C4-2B (cell line): Measurements from ENCODE around the gene POU5F2.

Source experiments
- H3K27ac ChIP-seq: fragments of 450-650 bp; 2 replicates; pipeline ENCODE4 v1.5.1; 2017
- ZFX ChIP-seq: fragments of 450-650 bp; IDR thresholded peaks from 2 replicates; pipeline ENCODE4 v1.6.1; 2017
- TF ChIP-seq, protein P1 (sequence below): fragments of 450-650 bp; conservative IDR thresholded peaks from 2 replicates; pipeline ENCODE4 v1.5.1; 2017; ENCODE audit warnings: mild to moderate bottlenecking

The POU5F2 gene

GRCh38 chr5:93726595-93726994 lies 14.8 kb downstream of the POU5F2 start:
- TF ChIP-seq, protein P1, sequence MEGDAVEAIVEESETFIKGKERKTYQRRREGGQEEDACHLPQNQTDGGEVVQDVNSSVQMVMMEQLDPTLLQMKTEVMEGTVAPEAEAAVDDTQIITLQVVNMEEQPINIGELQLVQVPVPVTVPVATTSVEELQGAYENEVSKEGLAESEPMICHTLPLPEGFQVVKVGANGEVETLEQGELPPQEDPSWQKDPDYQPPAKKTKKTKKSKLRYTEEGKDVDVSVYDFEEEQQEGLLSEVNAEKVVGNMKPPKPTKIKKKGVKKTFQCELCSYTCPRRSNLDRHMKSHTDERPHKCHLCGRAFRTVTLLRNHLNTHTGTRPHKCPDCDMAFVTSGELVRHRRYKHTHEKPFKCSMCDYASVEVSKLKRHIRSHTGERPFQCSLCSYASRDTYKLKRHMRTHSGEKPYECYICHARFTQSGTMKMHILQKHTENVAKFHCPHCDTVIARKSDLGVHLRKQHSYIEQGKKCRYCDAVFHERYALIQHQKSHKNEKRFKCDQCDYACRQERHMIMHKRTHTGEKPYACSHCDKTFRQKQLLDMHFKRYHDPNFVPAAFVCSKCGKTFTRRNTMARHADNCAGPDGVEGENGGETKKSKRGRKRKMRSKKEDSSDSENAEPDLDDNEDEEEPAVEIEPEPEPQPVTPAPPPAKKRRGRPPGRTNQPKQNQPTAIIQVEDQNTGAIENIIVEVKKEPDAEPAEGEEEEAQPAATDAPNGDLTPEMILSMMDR = no peak
- TF ChIP-seq ZFX = no peak
- no peak overlapping the region for H3K27ac ChIP-seq

DNA sequence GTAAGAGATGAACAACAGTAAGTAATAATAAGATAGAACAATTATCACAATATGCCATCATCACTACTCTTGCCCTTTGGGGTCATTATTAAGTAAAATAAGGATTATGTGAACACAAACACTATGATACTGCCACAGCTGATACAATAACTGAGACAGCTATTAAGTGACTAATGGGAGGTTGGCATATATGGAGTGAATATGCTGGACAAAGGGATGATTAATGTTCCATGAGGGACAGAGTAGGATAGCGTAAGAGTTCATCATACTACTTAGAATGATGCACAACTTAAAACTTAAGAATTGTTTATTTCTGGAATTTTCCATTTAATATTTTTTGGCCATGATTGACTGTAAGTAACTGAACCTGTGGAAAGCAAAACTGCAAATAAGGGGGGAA lies 16.6 kb downstream of the POU5F2 start:
- no peak overlapping the region for H3K27ac ChIP-seq
- TF ChIP-seq ZFX = no peak
- TF ChIP-seq, protein P1 = no peak

GRCh38 chr5:93723681-93724080 lies 17.7 kb downstream of the POU5F2 start:
- no peak for TF ChIP-seq ZFX
- TF ChIP-seq, protein P1 = no peak
- H3K27ac ChIP-seq = no peak overlapping the region

DNA sequence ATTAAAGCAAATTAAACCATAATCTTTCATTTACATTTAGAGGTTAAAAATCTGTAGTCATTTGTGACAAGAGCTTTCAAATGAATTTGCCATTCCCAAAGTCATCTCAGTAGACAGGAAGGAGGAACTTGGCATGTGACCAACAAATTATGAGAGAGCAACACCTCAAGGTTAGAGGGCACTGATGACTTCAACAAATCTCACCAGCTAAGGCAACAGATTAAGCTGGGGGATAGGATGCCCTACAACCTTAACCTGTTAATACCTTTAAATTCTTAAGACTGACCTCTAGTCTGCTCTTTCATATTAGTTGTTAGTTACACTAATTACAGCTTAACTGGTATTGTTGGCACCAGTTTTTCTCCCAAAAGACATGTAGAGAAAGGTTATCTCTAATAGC lies 18.4 kb downstream of the POU5F2 start:
- no peak overlapping the region for H3K27ac ChIP-seq
- TF ChIP-seq, protein P1 = no peak
- TF ChIP-seq ZFX = no peak

DNA sequence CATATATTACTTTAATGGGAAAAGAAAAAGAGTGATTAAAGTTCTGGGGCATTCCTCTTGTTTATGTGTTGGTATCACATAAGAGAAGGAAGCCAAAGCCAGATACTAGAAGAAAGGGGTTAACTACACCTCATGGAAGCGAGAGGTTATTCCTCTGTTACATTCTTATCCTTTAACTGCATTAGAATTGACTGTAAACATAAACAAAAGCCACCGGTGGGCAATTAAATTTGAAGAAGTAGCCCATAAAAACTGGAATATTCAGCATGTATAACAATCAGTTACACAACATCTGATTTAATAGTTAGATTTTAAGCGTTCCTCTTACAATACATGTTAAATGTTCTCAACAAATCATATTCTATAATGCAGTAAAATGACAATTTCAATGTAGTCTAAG lies 18.8 kb downstream of the POU5F2 start:
- no peak overlapping the region for H3K27ac ChIP-seq
- no peak for TF ChIP-seq ZFX
- TF ChIP-seq, protein P1 = no peak

DNA sequence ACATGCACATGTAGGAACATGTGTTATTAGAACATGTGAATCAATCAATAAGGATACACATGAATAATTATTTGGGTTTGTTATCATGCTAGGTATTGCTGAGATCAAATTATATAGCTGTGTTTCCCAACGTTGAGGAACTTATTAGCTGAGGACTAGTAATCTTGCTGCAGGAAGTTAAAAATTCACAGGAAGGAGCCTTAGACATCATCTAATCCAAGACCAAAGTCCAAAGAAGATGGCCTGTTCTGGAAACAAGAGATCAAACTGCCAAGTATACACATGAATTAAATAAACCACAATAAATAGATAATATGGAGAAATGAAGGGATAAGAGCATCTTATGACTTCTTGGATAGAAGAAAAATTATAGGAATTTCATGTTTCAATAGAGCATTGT lies 19.9 kb downstream of the POU5F2 start:
- H3K27ac ChIP-seq = no peak overlapping the region
- TF ChIP-seq, protein P1 = no peak
- no peak for TF ChIP-seq ZFX

DNA sequence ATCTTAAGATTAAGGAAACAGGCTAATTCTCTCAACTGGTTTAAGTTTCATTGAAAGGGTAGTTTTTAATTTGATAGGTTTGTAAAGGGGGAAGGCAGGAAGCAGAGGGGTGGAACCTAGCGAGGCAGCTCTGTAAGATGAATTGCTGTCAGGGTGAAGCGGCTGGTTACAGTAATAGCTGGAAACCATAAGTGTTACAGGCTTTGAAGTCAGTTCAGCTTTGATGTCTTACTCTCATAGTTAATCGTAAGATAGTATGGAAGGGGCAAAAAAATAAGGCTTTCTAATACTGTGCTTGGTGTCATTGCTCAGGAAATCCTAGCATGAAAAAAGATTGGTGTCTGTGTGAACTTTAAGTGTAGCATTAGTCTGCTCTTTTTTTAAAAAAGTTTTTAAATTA lies 20.3 kb downstream of the POU5F2 start:
- no peak overlapping the region for H3K27ac ChIP-seq
- TF ChIP-seq, protein P1 = no peak
- no peak for TF ChIP-seq ZFX
